ENCODE measurements around the gene FAM50A. TPM values are rescaled to one million over a fixed set of nuclear protein-coding genes. Genes with fewer than 3 reads are reported as not detected.

Gene FAM50A
- polyA plus RNA-seq, 1 donor from 2014 or later: 68.3 TPM

- TF ChIP-seq, protein P1, sequence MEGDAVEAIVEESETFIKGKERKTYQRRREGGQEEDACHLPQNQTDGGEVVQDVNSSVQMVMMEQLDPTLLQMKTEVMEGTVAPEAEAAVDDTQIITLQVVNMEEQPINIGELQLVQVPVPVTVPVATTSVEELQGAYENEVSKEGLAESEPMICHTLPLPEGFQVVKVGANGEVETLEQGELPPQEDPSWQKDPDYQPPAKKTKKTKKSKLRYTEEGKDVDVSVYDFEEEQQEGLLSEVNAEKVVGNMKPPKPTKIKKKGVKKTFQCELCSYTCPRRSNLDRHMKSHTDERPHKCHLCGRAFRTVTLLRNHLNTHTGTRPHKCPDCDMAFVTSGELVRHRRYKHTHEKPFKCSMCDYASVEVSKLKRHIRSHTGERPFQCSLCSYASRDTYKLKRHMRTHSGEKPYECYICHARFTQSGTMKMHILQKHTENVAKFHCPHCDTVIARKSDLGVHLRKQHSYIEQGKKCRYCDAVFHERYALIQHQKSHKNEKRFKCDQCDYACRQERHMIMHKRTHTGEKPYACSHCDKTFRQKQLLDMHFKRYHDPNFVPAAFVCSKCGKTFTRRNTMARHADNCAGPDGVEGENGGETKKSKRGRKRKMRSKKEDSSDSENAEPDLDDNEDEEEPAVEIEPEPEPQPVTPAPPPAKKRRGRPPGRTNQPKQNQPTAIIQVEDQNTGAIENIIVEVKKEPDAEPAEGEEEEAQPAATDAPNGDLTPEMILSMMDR (IDR thresholded peaks at IDR 0.05; ENCODE audit: poor library complexity, severe bottlenecking): no peak
- no peak for TF ChIP-seq EP300 (conservative IDR thresholded peaks at IDR 0.05; ENCODE audit: poor library complexity, severe bottlenecking)
- TF ChIP-seq MXI1 (conservative IDR thresholded peaks at IDR 0.05; ENCODE audit: poor library complexity, severe bottlenecking): no peak
- TF ChIP-seq SMC3 (conservative IDR thresholded peaks at IDR 0.05; ENCODE audit: poor library complexity): no peak
- TF ChIP-seq REST (IDR thresholded peaks at IDR 0.05; ENCODE audit: borderline replicate concordance): no peak
- TF ChIP-seq RAD21 (conservative IDR thresholded peaks at IDR 0.05): no peak
- no peak for TF ChIP-seq TAF1 (IDR thresholded peaks at IDR 0.05; ENCODE audit: low read depth)
- no peak for TF ChIP-seq EZH2 (IDR thresholded peaks at IDR 0.05; ENCODE audit: borderline replicate concordance, insufficient read depth, low read length, poor library complexity, severe bottlenecking)
- TF ChIP-seq POLR2AphosphoS5 (IDR thresholded peaks at IDR 0.05): no peak
Observed at GRCh38 chrX:154441984-154442707, 1.8 kb upstream of the FAM50A start.

DNA sequence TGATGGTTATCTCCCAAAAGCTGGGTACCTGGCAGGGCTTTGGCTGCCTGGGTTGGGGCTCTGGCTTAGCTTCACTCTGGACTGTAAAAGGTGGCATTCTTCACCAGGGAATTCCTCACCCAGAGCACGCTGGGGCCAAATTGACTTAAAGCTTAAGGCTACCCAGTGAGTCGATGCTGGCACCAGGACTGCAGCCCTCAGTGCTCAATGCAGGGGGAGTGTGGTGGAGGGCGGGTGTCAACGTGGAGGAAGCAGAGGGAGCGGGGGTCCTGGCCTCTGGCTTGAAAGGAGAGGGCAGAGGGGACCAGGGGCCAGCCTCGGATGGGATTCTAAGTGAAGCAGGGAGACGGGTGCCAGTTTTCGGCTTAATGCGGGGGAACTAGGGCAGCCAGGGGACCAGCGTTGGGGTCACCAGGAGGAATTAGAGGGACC, 446 bp upstream of the FAM50A start:
- H3K9me2 ChIP-seq (ENCODE audit: insufficient read depth, low read length): no peaks in the 10 kb centered on the region
- peaks cover 13% of the 10 kb centered on the region for H3K79me2 ChIP-seq (replicated peaks; ENCODE audit: insufficient read depth, low read length)
- no peak for TF ChIP-seq RAD21 (conservative IDR thresholded peaks at IDR 0.05)
- TF ChIP-seq REST (IDR thresholded peaks at IDR 0.05; ENCODE audit: borderline replicate concordance): no peak
- TF ChIP-seq, protein P1 (IDR thresholded peaks at IDR 0.05; ENCODE audit: poor library complexity, severe bottlenecking): no peak
- no peak for TF ChIP-seq SMC3 (conservative IDR thresholded peaks at IDR 0.05; ENCODE audit: poor library complexity)
- no peak for TF ChIP-seq EZH2 (IDR thresholded peaks at IDR 0.05; ENCODE audit: borderline replicate concordance, insufficient read depth, low read length, poor library complexity, severe bottlenecking)
- TF ChIP-seq POLR2AphosphoS5 (IDR thresholded peaks at IDR 0.05): no peak
- TF ChIP-seq EP300 (conservative IDR thresholded peaks at IDR 0.05; ENCODE audit: poor library complexity, severe bottlenecking): no peak
- no peak for TF ChIP-seq TAF1 (IDR thresholded peaks at IDR 0.05; ENCODE audit: low read depth)
- TF ChIP-seq MXI1 (conservative IDR thresholded peaks at IDR 0.05; ENCODE audit: poor library complexity, severe bottlenecking): no peak
- no peak overlapping the region for H3K4me2 ChIP-seq (ENCODE audit: low read length)
- H3K9me3 ChIP-seq (ENCODE audit: low read length): no peaks in the 10 kb centered on the region
- H3K27ac ChIP-seq (ENCODE audit: low read length): peak overlapping the region; percentile 77
- H3K4me3 ChIP-seq (ENCODE audit: low read length): peak overlapping the region; percentile 60
- H4K20me1 ChIP-seq (ENCODE audit: insufficient read depth): no peaks in the 10 kb centered on the region
- H3K36me3 ChIP-seq (ENCODE audit: insufficient read depth, low read length): no peaks in the 10 kb centered on the region
- peak overlapping the region; percentile 73 for H3K9ac ChIP-seq (ENCODE audit: low read length)
- no peaks in the 10 kb centered on the region for H3K27me3 ChIP-seq (ENCODE audit: insufficient read depth, low read depth, low read length)
- H3F3A ChIP-seq (ENCODE audit: insufficient read depth, low read length, poor library complexity, severe bottlenecking): no peaks in the 10 kb centered on the region
- H2AFZ ChIP-seq (ENCODE audit: low read depth, low read length): no peak overlapping the region

More at GRCh38 chrX:154441984-154442707, 1.8 kb upstream of the FAM50A start:
- no peaks in the 10 kb centered on the region for H3K27me3 ChIP-seq (ENCODE audit: insufficient read depth, low read depth, low read length)
- no peak overlapping the region for H2AFZ ChIP-seq (ENCODE audit: low read depth, low read length)
- no peaks in the 10 kb centered on the region for H3K9me2 ChIP-seq (ENCODE audit: insufficient read depth, low read length)
- no peaks in the 10 kb centered on the region for H3K36me3 ChIP-seq (ENCODE audit: insufficient read depth, low read length)
- no peak overlapping the region for H3K4me2 ChIP-seq (ENCODE audit: low read length)
- no peak overlapping the region for H3K4me3 ChIP-seq (ENCODE audit: low read length)
- peaks cover 23% of the 10 kb centered on the region for H3K79me2 ChIP-seq (replicated peaks; ENCODE audit: insufficient read depth, low read length)
- H3F3A ChIP-seq (ENCODE audit: insufficient read depth, low read length, poor library complexity, severe bottlenecking): no peaks in the 10 kb centered on the region
- H3K9me3 ChIP-seq (ENCODE audit: low read length): no peaks in the 10 kb centered on the region
- no peak overlapping the region for H3K27ac ChIP-seq (ENCODE audit: low read length)
- no peak overlapping the region for H3K9ac ChIP-seq (ENCODE audit: low read length)
- no peaks in the 10 kb centered on the region for H4K20me1 ChIP-seq (ENCODE audit: insufficient read depth)
